Choroid plexus epithelial cell (primary cell): ENCODE data around the gene UMPS.
"Not testable (repeated sequence)": the region's sequence is repeated elsewhere in the genome, so short reads cannot be mapped to it uniquely, and the experiment has no call there.

Experiments used
- DNase-seq: peaks from one replicate; pipeline ENCODE4 v3.0.0-alpha.2; 2010; ENCODE audit warnings: low read depth
- H3K4me3 ChIP-seq: 2 replicates; pipeline ENCODE4 v1.5.1; 2011; ENCODE audit warnings: low read depth, mild to moderate bottlenecking, control low read depth, low read length, moderate library complexity
- TF ChIP-seq, protein P1 (sequence below): conservative IDR thresholded peaks from 2 replicates; pipeline ENCODE4 v1.5.1; 2011; ENCODE audit warnings: low read depth, mild to moderate bottlenecking, control low read depth, inconsistent platforms, low read length, moderate library complexity

The UMPS gene

GRCh38 chr3:124783696-124784095 is 53.4 kb downstream of the UMPS start:
- no peak overlapping the region for H3K4me3 ChIP-seq
- no peak for DNase-seq
- TF ChIP-seq, protein P1, sequence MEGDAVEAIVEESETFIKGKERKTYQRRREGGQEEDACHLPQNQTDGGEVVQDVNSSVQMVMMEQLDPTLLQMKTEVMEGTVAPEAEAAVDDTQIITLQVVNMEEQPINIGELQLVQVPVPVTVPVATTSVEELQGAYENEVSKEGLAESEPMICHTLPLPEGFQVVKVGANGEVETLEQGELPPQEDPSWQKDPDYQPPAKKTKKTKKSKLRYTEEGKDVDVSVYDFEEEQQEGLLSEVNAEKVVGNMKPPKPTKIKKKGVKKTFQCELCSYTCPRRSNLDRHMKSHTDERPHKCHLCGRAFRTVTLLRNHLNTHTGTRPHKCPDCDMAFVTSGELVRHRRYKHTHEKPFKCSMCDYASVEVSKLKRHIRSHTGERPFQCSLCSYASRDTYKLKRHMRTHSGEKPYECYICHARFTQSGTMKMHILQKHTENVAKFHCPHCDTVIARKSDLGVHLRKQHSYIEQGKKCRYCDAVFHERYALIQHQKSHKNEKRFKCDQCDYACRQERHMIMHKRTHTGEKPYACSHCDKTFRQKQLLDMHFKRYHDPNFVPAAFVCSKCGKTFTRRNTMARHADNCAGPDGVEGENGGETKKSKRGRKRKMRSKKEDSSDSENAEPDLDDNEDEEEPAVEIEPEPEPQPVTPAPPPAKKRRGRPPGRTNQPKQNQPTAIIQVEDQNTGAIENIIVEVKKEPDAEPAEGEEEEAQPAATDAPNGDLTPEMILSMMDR, result no peak

- no peak for DNase-seq
- H3K4me3 ChIP-seq, result no peak overlapping the region
- TF ChIP-seq, protein P1, result no peak
These were observed 54.6 kb downstream of the UMPS start for GRCh38 chr3:124784686-124785382.

GRCh38 chr3:124785973-124786372 is 55.7 kb downstream of the UMPS start:
- TF ChIP-seq, protein P1, result no peak
- no peak for DNase-seq
- H3K4me3 ChIP-seq, result no peak overlapping the region

DNA sequence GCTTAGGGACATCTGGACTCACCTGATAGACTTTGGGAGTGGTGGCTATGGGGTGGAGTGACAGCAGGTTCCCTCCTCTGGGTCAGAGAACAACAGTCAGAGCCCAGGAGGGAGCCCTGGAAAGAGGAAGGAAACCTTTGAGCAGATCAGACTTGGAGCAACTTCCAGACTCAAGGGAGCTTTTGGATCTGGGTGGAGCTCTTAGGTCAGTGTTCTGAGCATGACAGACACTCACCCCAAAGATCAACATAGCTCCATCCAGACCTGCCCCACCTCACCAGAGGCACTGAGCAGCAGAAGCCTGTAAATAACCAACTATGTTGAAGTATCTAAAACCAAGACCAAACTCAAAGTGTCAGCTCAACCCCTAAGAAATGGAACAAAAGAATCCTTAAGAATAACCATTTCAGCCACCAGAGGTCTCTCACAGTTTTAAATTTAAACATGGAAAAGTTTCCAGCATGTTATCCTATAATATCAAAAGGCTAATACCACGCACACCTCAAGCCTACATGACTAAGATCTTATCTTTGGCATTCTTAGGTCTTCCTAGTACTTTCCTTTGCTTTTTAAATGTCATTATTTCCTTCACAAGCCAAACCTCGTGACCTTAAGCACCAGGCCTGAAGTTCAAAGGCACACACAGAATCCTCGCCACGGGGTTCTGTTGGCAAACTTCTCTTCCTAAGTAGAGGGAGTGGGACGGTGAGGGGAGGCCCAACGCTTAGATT is 56.4 kb downstream of the UMPS start:
- no peak overlapping the region for H3K4me3 ChIP-seq
- TF ChIP-seq, protein P1, result peak; percentile 48
- peak; percentile 69 for DNase-seq

- TF ChIP-seq, protein P1, result no peak
- H3K4me3 ChIP-seq, result no peak overlapping the region
- peak; percentile 66 for DNase-seq
These were observed 57.4 kb downstream of the UMPS start for GRCh38 chr3:124787476-124788195.

DNA sequence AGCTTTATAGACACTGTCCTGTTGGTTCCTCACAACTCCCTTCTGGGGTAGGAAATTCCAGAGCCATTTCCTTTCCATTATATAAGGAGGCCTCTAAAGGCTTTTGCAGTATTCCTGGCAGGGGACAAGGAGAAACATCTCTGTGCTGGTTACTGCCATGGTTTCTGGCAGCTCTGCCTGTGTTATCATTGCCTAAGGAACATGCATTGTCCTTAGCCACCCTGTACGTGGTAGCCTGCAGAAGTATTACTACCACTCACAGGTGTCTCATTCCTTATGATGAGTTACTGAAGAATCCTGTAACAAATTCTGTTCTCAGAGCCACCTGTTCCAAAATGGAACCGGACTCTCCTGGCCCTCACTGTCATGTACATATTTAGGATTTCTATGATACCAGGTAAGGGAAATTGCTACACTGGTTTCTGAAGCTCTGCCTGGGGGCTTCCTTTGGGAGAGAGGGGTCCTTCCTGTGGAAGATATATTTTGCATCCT is 58.0 kb downstream of the UMPS start:
- DNase-seq, result no peak
- TF ChIP-seq, protein P1, result no peak
- no peak overlapping the region for H3K4me3 ChIP-seq

- H3K4me3 ChIP-seq, DNase-seq: not testable (repeated sequence)
These were observed 58.9 kb downstream of the UMPS start for GRCh38 chr3:124789103-124789502.
